Cortex of kidney (tissue), 1 donor: Measurements from ENCODE around the gene RXRB.

Experiments
- DNase-seq: peaks from one replicate; lab custom pipeline; 2025; lab: John Stamatoyannopoulos, UW

Gene RXRB

DNA sequence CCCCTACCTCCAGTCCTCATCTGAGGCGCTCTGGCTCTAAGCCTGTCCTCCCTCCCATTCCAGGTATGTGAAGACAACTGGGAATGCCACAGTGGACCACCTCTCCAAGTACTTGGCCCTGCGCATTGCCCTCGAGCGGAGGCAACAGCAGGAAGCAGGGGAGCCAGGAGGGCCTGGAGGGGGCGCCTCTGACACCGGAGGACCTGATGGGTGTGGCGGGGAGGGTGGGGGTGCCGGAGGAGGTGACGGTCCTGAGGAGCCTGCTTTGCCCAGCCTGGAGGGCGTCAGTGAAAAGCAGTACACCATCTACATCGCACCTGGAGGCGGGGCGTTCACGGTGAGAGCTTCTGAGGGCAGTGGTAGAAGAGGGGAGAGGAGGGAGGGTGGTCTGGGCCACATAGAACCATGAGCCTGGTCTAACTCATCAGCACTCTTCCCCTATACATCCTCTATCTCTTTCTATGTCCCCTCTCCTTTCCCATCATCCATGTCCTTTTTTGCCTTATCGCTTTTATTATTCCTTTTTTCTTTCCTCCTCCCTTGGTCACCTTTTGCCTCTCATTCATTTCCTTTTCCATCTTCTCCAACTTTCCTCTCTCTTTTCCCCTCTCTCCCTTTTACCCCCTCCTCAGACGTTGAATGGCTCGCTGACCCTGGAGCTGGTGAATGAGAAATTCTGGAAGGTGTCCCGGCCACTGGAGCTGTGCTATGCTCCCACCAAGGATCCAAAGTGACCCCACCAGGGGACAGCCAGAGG lies 11.4 kb upstream of the RXRB start:
- no peak for DNase-seq

GRCh38 chr6:33211136-33211535 lies 10.7 kb upstream of the RXRB start:
- DNase-seq = no peak

DNA sequence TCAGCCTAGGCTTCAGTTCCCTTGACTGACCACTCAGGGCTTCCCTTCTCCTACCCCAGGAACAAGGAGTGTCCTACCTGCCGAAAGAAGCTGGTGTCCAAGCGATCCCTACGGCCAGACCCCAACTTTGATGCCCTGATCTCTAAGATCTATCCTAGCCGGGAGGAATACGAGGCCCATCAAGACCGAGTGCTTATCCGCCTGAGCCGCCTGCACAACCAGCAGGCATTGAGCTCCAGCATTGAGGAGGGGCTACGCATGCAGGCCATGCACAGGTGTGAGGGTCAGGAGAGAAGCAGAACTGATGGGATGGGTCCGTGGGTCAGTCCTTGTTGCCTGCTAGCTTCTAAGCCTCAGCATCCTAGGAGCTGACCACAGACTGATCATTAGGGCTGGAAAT lies 9.4 kb upstream of the RXRB start:
- no peak for DNase-seq

DNA sequence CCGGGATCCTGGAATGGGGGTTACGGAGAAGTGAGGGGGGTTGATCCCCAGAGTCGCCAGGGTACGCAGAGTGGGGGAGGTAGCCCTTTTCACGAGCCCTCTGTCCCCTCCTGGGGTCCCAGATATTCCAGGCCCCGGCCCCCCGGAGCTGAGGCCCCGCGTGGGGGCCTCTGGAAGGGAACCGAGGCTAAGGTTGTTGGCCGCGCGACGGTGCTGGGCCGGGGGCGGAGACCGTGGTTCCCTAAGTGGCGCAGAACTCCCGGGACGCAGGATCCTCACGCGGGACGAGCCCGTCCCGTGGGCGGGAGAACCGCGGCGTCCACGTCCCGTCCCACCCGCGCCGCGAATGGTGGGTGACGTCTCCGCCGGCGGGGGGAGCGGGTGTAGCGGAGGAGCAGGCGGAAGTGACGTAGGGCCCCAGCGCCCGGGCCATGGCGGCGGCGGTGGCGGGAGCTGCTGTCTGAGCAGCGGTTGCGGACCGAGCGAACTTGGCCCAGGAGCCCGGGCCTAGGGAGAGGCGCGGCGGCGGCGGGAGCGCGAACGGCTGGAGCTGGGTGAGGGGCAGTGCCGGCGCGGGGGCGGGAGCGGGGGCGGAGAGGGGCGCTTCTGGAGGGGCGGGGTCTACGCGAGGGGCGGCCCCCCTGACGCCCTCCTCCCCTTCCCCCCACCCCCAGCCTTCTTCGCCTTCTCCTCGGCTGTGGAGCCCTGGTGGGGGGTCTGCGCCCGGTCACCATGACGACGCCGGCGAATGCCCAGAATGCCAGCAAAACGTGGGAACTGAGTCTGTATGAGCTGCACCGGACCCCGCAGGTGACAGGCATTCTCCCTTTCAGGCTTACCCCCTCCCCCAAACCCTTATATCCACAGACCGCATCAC lies 7.9 kb upstream of the RXRB start, which contains the start of gene RING1:
Gene RING1 (plus strand): TSS at position 410 of the 877 bp plus-strand sequence. CDS start 323 bp downstream, at position 733.
- DNase-seq = peak; percentile 51

DNA sequence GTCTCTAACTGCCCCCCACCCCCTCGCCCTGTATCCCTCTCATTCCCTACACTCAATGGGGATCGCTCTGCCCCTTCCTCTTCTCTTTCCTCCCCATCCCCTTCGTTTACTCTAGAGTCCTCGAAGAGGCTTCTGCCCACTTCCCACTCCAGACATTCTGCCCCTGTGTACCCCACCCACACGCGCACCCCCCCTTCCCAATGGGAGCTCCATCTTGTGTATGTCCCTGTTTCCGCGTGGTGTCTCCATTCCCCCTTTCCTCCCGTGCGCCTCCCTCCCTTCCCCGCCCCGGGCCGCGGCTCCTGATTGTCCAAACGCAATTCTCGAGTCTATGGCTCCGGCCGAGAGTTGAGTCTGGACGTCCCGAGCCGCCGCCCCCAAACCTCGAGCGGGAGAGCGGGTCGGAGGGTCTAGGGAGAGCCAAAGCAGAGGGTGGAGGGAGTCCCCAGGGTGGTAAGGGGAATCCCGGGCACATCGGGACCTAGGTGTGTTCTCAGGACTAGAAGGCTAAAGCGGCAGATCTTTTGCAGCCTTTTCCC lies 7.2 kb upstream of the RXRB start:
- no peak for DNase-seq

- DNase-seq = no peak
These were observed 6.5 kb upstream of the RXRB start for GRCh38 chr6:33206864-33207551.

GRCh38 chr6:33206027-33206863 lies 5.8 kb upstream of the RXRB start:
- no peak for DNase-seq

GRCh38 chr6:33205191-33206026 lies 4.9 kb upstream of the RXRB start:
- no peak for DNase-seq

DNA sequence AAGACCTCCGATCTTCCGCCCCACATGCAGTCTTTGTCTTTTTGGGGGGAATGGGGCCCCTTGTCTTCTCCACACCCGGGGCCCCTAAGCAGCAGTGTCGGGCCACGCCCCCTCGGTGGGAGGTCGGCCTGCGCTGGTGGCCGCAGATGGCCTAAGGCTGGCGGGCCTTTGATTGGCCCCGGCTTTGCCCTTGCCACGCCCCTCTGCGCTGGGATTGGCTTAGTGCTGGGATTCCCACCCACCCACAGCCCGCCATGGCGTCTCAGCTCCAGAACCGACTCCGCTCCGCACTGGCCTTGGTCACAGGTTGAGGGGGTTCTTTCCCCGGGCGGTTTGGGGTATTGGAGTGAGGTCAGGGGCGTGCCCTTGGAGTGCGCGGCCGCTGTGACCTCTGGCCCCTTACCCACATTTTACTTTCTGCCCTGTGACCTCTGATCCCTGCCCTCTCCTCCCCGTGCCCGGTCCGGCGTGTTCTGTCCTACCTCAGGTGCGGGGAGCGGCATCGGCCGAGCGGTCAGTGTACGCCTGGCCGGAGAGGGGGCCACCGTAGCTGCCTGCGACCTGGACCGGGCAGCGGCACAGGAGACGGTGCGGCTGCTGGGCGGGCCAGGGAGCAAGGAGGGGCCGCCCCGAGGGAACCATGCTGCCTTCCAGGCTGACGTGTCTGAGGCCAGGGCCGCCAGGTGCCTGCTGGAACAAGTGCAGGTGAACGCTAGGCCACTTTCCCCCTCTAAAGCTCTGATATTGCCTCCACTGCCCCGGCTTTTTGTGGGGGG lies 4.1 kb upstream of the RXRB start, which contains the start of gene HSD17B8:
Gene HSD17B8 (plus strand): TSS at position 241 of the 776 bp plus-strand sequence. CDS start 14 bp downstream, at position 255.
- no peak for DNase-seq

- no peak for DNase-seq
These were observed 3.6 kb upstream of the RXRB start for GRCh38 chr6:33204165-33204414.

GRCh38 chr6:33203443-33204164 lies 3.1 kb upstream of the RXRB start:
- DNase-seq = no peak

DNA sequence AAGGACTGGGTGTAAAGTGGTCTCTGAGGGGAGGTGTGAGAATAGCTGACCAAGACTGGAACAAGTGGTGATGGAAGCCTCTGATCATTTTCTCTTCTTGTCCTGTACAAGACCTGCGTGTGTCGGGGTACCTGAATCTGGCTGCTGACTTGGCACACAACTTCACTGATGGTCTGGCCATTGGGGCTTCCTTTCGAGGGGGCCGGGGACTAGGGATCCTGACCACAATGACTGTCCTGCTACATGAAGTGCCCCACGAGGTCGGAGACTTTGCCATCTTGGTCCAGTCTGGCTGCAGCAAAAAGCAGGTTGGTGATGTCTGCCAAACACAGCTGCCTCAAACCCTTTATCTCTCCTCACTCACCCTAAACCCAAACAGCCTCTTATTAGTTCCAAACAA lies 2.3 kb upstream of the RXRB start:
- no peak for DNase-seq

- DNase-seq = no peak
These were observed 1.5 kb upstream of the RXRB start for GRCh38 chr6:33201935-33202334.

DNA sequence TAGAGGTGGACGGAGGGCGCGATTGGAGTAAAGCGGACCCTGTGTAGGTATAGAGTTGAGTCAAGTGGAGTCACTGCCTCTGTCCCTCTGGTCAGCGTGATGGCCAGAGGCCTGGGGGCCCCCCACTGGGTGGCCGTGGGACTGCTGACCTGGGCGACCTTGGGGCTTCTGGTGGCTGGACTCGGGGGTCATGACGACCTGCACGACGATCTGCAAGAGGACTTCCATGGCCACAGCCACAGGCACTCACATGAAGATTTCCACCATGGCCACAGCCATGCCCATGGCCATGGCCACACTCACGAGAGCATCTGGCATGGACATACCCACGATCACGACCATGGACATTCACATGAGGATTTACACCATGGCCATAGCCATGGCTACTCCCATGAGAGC lies 681 bp upstream of the RXRB start:
- DNase-seq = no peak

DNA sequence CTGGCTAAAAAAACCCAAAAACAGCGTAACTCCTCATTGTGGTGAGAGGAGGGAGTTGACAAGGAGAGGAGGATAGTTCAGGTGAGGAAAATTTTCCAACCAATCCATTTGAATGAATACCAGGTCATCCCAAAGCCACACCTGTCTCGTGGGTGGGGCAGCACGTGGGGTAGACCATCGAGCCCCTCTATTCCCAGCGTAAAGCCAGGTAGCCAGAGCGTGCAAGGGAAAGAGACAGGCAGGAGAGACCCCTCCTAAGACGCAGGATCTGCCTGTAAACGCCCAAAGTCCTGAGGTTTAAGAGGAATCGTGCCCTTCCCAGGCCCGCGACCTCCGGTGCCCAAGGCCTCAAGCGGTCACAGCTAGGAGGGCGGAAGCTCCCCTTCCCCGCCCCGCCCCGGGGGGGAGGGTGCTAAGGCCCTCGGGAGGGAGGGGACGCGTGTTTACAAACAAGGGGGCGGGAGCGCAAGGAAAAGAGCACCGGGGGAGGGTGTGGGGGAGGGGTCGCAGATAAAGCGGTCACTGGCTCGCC lies 712 bp downstream of the RXRB start:
- DNase-seq = no peak

GRCh38 chr6:33198853-33199436 lies 1.5 kb downstream of the RXRB start:
- no peak for DNase-seq

- no peak for DNase-seq
These were observed 2.2 kb downstream of the RXRB start for GRCh38 chr6:33198159-33198852.
